ENCODE results near the gene CIBAR2. TPM values are rescaled to one million over a fixed set of nuclear protein-coding genes. Genes with fewer than 3 reads are reported as not detected.
"Not testable (repeated sequence)": the region's sequence is repeated elsewhere in the genome, so short reads cannot be mapped to it uniquely, and the experiment has no call there.

The CIBAR2 gene
- total and polyA plus RNA-seq, 7 donors, result not detected

DNA sequence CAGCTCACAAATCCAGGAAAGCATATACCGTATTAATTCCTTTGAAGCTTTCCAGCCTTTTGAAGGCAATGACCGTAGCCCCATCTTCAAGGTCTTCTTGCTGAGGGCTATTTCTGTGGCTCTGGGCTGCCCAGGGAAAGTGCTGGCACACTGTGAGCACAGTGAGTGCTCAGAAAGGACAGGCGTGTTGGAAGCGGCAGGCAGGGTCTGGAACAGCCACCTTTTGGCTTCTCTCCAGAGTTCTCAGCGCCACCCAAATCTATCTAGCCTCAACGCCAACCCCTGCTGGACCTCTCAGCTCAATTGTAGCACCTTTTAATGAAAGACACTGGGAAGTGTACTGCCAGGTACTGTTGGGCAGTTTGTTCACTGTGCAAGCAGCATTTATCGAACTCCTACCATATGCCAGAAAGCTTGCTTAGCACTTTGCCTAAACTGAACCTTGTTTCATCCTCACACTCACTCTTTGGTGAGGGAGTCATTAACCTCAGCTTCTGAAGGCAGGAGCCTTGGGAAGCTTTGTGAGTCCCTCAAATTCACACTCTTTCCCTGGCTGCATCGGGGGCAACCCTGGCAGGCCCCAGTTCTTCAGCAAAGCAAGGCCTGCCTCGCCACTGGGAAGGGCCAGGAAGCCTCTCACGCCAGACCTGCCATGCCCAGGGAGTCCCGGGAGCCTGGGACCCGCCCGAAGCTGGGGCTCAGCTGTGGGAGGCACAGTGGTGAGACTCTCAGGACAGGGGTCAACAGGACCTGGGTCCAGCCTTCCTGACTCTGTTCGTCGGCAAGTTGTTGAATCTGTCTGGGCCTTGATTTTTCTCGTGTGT is 13.5 kb upstream of the CIBAR2 start:
- peaks cover 0 to 50% (median 37%) of the 10 kb centered on the region in 4 donors for H3K4me1 ChIP-seq
- intact Hi-C loops (cut with DNase I), result no loop called here
- H3K27ac ChIP-seq, result peak overlapping the region in 2 of 4 donors; percentile 37 to 56

DNA sequence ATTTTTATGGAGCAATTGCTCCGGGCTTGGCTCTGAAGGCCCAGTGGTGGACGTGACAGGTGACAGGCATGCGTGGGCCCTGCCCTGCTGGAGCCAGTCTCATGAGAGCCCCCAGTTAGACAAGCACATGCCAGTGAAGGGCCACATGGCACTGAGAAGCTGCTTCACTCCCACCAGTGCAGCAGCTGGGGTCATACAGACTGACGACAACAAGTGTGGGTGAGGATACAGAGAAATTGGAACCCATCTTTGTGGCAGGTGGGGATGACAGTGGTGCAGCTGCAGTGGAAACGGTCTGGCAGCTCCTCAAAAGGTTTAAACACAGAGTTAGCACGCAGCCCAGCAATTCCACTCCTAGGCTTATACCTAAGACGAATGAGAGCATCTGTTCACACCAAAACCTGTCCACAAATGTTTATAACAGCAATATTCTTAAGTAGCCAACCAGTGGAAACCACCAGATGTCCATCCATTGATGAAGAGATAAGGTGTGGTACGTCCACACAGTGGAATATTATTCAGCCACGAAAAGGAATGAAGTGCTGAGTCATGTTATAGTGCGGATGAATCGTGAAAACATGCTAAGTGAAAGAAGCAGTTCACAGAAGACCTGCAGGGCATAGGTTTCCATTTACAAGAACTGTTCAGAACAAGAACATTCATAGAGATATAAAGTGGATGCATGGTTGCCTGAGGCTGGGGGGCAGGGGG is 12.5 kb upstream of the CIBAR2 start:
- no peaks in the 10 kb centered on the region for H3K27me3 ChIP-seq
- no peaks in the 10 kb centered on the region for H3K36me3 ChIP-seq
- H3K27ac ChIP-seq, result peak overlapping the region; percentile 55 to 70 (median 68)
- no peak overlapping the region for H3K4me3 ChIP-seq
- intact Hi-C loops (cut with DNase I), result no loop called here
- 79 to 87% methylated on average over 11 of the region's 11 CpGs for WGBS, 2 donors
- TF ChIP-seq POLR2A (IDR thresholded peaks at IDR 0.05), result no peak
- TF ChIP-seq, protein P1, sequence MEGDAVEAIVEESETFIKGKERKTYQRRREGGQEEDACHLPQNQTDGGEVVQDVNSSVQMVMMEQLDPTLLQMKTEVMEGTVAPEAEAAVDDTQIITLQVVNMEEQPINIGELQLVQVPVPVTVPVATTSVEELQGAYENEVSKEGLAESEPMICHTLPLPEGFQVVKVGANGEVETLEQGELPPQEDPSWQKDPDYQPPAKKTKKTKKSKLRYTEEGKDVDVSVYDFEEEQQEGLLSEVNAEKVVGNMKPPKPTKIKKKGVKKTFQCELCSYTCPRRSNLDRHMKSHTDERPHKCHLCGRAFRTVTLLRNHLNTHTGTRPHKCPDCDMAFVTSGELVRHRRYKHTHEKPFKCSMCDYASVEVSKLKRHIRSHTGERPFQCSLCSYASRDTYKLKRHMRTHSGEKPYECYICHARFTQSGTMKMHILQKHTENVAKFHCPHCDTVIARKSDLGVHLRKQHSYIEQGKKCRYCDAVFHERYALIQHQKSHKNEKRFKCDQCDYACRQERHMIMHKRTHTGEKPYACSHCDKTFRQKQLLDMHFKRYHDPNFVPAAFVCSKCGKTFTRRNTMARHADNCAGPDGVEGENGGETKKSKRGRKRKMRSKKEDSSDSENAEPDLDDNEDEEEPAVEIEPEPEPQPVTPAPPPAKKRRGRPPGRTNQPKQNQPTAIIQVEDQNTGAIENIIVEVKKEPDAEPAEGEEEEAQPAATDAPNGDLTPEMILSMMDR (IDR thresholded peaks at IDR 0.05), result no peak
- TF ChIP-seq EP300 (IDR thresholded peaks at IDR 0.05), result no peak
- no peak for TF ChIP-seq POLR2AphosphoS5 (IDR thresholded peaks at IDR 0.05)
- H3K9me3 ChIP-seq, result no peaks in the 10 kb centered on the region
- no peak for DNase-seq
- H3K4me1 ChIP-seq, result peaks cover 0 to 40% (median 27%) of the 10 kb centered on the region in 4 donors

More for the DNA sequence above, 13.5 kb upstream of the CIBAR2 start:
- no peaks in the 10 kb centered on the region for H3K36me3 ChIP-seq
- DNase-seq, result no peak
- H3K9me3 ChIP-seq, result no peaks in the 10 kb centered on the region
- H3K27me3 ChIP-seq, result no peaks in the 10 kb centered on the region
- TF ChIP-seq POLR2AphosphoS5 (IDR thresholded peaks at IDR 0.05), result no peak
- TF ChIP-seq, protein P1 (IDR thresholded peaks at IDR 0.05), result no peak
- TF ChIP-seq EP300 (IDR thresholded peaks at IDR 0.05), result no peak
- TF ChIP-seq POLR2A (IDR thresholded peaks at IDR 0.05), result no peak
- 62 to 86% methylated on average over 16 of the region's 16 CpGs for WGBS, 2 donors
- H3K4me3 ChIP-seq, result no peak overlapping the region

- Histone ChIP-seq H3K36me3 (no peaks in the 10 kb centered on the region), H3K4me3 (no peak overlapping the region), H3K27me3 (no peaks in the 10 kb centered on the region), H3K4me1 (peaks cover 0 to 35% (median 22%) of the 10 kb centered on the region in 4 donors), H3K9me3 (no peaks in the 10 kb centered on the region), H3K27ac (peak overlapping the region; percentile 55 to 70 (median 68))
- intact Hi-C loops (cut with DNase I), result no loop called here
- TF ChIP-seq, protein P1 (IDR thresholded peaks at IDR 0.05), result no peak
- TF ChIP-seq POLR2AphosphoS5 (IDR thresholded peaks at IDR 0.05), result peak in 2 of 4 donors; percentile 22 to 46
- WGBS, 2 donors, result 78 to 80% methylated on average over 34 of the region's 34 CpGs
- DNase-seq, result peak; percentile 86
Measured at GRCh38 chr16:85123891-85124635, 11.8 kb upstream of the CIBAR2 start.

GRCh38 chr16:85123441-85123840 is 11.2 kb upstream of the CIBAR2 start:
- H3K27me3 ChIP-seq; intact Hi-C loops (cut with DNase I); H3K9me3 ChIP-seq; H3K4me3 ChIP-seq; H3K36me3 ChIP-seq; DNase-seq: not testable (repeated sequence)
- 91 to 97% methylated on average over 6 of the region's 6 CpGs for WGBS, 2 donors
- Histone ChIP-seq H3K27ac (peak overlapping the region; percentile 55 to 70 (median 68)), H3K4me1 (peaks cover 0 to 35% (median 22%) of the 10 kb centered on the region in 4 donors)

GRCh38 chr16:85120006-85120340 is 7.7 kb upstream of the CIBAR2 start:
- TF ChIP-seq POLR2AphosphoS5 (IDR thresholded peaks at IDR 0.05) (no peak), EP300 (IDR thresholded peaks at IDR 0.05) (no peak), POLR2A (IDR thresholded peaks at IDR 0.05) (no peak)
- TF ChIP-seq, protein P1 (IDR thresholded peaks at IDR 0.05), result no peak
- 74 to 86% methylated on average over 4 of the region's 4 CpGs for WGBS, 2 donors
- intact Hi-C loops (cut with DNase I), result no loop called here
- DNase-seq, result no peak
- Histone ChIP-seq H3K4me3 (no peak overlapping the region), H3K36me3 (no peaks in the 10 kb centered on the region), H3K4me1 (peaks cover 0 to 18% (median 9%) of the 10 kb centered on the region in 4 donors), H3K27ac (no peak overlapping the region), H3K9me3 (no peaks in the 10 kb centered on the region), H3K27me3 (no peaks in the 10 kb centered on the region)

All from sigmoid colon (tissue), 7 donors.